ENCODE results near the gene ZNF608.

DNA sequence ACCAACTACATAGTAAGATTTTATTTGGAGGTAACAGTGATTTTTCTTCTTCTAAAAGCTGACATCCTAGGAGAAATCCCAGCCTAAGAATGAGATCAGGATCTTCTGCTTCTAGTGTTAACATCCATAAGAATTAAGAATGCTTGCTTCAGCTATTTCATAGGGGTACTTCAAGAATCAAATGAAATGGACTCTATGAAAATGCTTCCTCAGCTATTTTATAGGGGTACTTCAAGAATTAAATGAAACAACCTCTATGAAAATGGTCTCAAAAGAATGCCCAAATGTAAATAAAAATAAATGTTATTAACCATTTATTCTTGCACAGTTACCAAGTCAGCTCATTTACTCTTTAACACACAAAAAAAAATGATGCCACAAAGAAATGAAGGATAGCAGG is 31.5 kb downstream of the ZNF608 start:
- TF ChIP-seq, protein P1, sequence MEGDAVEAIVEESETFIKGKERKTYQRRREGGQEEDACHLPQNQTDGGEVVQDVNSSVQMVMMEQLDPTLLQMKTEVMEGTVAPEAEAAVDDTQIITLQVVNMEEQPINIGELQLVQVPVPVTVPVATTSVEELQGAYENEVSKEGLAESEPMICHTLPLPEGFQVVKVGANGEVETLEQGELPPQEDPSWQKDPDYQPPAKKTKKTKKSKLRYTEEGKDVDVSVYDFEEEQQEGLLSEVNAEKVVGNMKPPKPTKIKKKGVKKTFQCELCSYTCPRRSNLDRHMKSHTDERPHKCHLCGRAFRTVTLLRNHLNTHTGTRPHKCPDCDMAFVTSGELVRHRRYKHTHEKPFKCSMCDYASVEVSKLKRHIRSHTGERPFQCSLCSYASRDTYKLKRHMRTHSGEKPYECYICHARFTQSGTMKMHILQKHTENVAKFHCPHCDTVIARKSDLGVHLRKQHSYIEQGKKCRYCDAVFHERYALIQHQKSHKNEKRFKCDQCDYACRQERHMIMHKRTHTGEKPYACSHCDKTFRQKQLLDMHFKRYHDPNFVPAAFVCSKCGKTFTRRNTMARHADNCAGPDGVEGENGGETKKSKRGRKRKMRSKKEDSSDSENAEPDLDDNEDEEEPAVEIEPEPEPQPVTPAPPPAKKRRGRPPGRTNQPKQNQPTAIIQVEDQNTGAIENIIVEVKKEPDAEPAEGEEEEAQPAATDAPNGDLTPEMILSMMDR (IDR thresholded peaks at IDR 0.05; ENCODE audit: insufficient read depth, low read length): no peak
- TF ChIP-seq, protein P2, sequence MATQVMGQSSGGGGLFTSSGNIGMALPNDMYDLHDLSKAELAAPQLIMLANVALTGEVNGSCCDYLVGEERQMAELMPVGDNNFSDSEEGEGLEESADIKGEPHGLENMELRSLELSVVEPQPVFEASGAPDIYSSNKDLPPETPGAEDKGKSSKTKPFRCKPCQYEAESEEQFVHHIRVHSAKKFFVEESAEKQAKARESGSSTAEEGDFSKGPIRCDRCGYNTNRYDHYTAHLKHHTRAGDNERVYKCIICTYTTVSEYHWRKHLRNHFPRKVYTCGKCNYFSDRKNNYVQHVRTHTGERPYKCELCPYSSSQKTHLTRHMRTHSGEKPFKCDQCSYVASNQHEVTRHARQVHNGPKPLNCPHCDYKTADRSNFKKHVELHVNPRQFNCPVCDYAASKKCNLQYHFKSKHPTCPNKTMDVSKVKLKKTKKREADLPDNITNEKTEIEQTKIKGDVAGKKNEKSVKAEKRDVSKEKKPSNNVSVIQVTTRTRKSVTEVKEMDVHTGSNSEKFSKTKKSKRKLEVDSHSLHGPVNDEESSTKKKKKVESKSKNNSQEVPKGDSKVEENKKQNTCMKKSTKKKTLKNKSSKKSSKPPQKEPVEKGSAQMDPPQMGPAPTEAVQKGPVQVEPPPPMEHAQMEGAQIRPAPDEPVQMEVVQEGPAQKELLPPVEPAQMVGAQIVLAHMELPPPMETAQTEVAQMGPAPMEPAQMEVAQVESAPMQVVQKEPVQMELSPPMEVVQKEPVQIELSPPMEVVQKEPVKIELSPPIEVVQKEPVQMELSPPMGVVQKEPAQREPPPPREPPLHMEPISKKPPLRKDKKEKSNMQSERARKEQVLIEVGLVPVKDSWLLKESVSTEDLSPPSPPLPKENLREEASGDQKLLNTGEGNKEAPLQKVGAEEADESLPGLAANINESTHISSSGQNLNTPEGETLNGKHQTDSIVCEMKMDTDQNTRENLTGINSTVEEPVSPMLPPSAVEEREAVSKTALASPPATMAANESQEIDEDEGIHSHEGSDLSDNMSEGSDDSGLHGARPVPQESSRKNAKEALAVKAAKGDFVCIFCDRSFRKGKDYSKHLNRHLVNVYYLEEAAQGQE (IDR thresholded peaks at IDR 0.05; ENCODE audit: insufficient replicate concordance, low read depth): no peak
- no peak for TF ChIP-seq SPI1 (IDR thresholded peaks at IDR 0.05; ENCODE audit: borderline replicate concordance, low read depth)

Data from HL-60 (cell line).